Activated CD4-positive, alpha-beta memory T cell treated with anti-CD3 and anti-CD28 coated beads, Interleukin-2, amount 10 ng/mL, durations not matched to agents 7 days and 5 days (primary cell): ENCODE measurements around the gene SST. TPM values are rescaled to one million over a fixed set of nuclear protein-coding genes. Genes with fewer than 3 reads are reported as not detected.
"Not testable (repeated sequence)": the region's sequence is repeated elsewhere in the genome, so short reads cannot be mapped to it uniquely, and the experiment has no call there.

Source experiments
- CTCF ChIA-PET: fragments of 350-600 bp; sonication (Branson Sonifier 250); formaldehyde crosslinking; loops from one replicate; lab custom pipeline; 2021; ENCODE audit warnings: antibody characterized with exemption, inconsistent platforms; lab: Charles Lee
- POLR2A ChIA-PET: fragments of 350-600 bp; sonication (Branson Sonifier 250); formaldehyde crosslinking; loops from one replicate; lab custom pipeline; 2021; ENCODE audit warnings: antibody characterized with exemption; lab: Charles Lee
- DNase-seq: peaks from one replicate; pipeline ENCODE4 v3.0.0-alpha.2; 2020
- H3K27ac Mint-ChIP-seq: one replicate; pipeline ENCODE4 v1.8.0; 2021; ENCODE audit warnings: mild to moderate bottlenecking, mixed read lengths
- H3K27me3 Mint-ChIP-seq: one replicate; pipeline ENCODE4 v1.8.0; 2021; ENCODE audit warnings: mixed read lengths
- H3K36me3 Mint-ChIP-seq: one replicate; pipeline ENCODE4 v1.8.0; 2021; ENCODE audit warnings: low read depth, mixed read lengths
- H3K4me1 Mint-ChIP-seq: one replicate; pipeline ENCODE4 v1.8.0; 2021; ENCODE audit warnings: mixed read lengths
- H3K4me3 Mint-ChIP-seq: one replicate; pipeline ENCODE4 v1.8.0; 2021; ENCODE audit warnings: mild to moderate bottlenecking, mixed read lengths
- H3K9me3 Mint-ChIP-seq: one replicate; pipeline ENCODE4 v1.8.0; 2021; ENCODE audit warnings: mixed read lengths
- total RNA-seq, 2 experiments: library from RNA; stranded (reverse); gene quantifications; one replicate each; pipeline ENCODE4 v1.2.3, GENCODE V29; 2021

SST gene
- total RNA-seq, 2 experiments from 2014 or later = not detected

GRCh38 chr3:187698499-187699399, 28.6 kb upstream of the SST start:
- Mint-ChIP-seq H3K4me1 (no peaks in the 10 kb centered on the region), H3K27ac (no peak overlapping the region), H3K9me3 (no peaks in the 10 kb centered on the region), H3K36me3 (no peaks in the 10 kb centered on the region), H3K4me3 (no peak overlapping the region), H3K27me3 (peaks cover 24% of the 10 kb centered on the region)
- ChIA-PET POLR2A (no interaction called here), CTCF (no interaction called here)
- no peak for DNase-seq

- peaks cover 36% of the 10 kb centered on the region for H3K27me3 Mint-ChIP-seq
- no peaks in the 10 kb centered on the region for H3K9me3 Mint-ChIP-seq
- DNase-seq = no peak
- no peaks in the 10 kb centered on the region for H3K36me3 Mint-ChIP-seq
- H3K4me1 Mint-ChIP-seq = no peaks in the 10 kb centered on the region
- no peak overlapping the region for H3K27ac Mint-ChIP-seq
- CTCF ChIA-PET = interaction anchor here (2.3 kb wide), 1 partner anchor 16 kb away, joined by 9 read pairs; no protein-coding TSS in a partner anchor
- H3K4me3 Mint-ChIP-seq = no peak overlapping the region
- POLR2A ChIA-PET = no interaction called here
Measured at GRCh38 chr3:187696021-187696420, 25.8 kb upstream of the SST start.

- no peaks in the 10 kb centered on the region for H3K4me1 Mint-ChIP-seq
- ChIA-PET POLR2A (no interaction called here), CTCF (interaction anchor here (2.3 kb wide), 1 partner anchor 16 kb away, joined by 9 read pairs; no protein-coding TSS in a partner anchor)
- H3K9me3 Mint-ChIP-seq = no peaks in the 10 kb centered on the region
- no peaks in the 10 kb centered on the region for H3K36me3 Mint-ChIP-seq
- no peak for DNase-seq
- H3K4me3 Mint-ChIP-seq = no peak overlapping the region
- peaks cover 42% of the 10 kb centered on the region for H3K27me3 Mint-ChIP-seq
- H3K27ac Mint-ChIP-seq = no peak overlapping the region
Measured at GRCh38 chr3:187695449-187695848, 25.3 kb upstream of the SST start.

GRCh38 chr3:187694801-187695200, 24.6 kb upstream of the SST start:
- DNase-seq = no peak
- Mint-ChIP-seq H3K4me1 (no peaks in the 10 kb centered on the region), H3K9me3 (no peaks in the 10 kb centered on the region), H3K27ac (no peak overlapping the region), H3K4me3 (no peak overlapping the region), H3K36me3 (no peaks in the 10 kb centered on the region), H3K27me3 (peaks cover 46% of the 10 kb centered on the region)
- ChIA-PET CTCF (no interaction called here), POLR2A (no interaction called here)

- Mint-ChIP-seq H3K27ac (no peak overlapping the region), H3K4me3 (no peak overlapping the region), H3K9me3 (no peaks in the 10 kb centered on the region), H3K36me3 (no peaks in the 10 kb centered on the region), H3K4me1 (no peaks in the 10 kb centered on the region), H3K27me3 (peaks cover 53% of the 10 kb centered on the region)
- POLR2A ChIA-PET = no interaction called here
- DNase-seq = no peak
- CTCF ChIA-PET = interaction anchor here (1.6 to 1.9 kb wide), 2 partner anchors 14 to 22 kb away, joined by 5 to 7 read pairs; no protein-coding TSS in a partner anchor
Measured at GRCh38 chr3:187693431-187693830, 23.2 kb upstream of the SST start.

- Mint-ChIP-seq H3K27ac (no peak overlapping the region), H3K4me1 (no peaks in the 10 kb centered on the region), H3K36me3 (no peaks in the 10 kb centered on the region), H3K9me3 (no peaks in the 10 kb centered on the region), H3K4me3 (no peak overlapping the region), H3K27me3 (peaks cover 60% of the 10 kb centered on the region)
- no peak for DNase-seq
- ChIA-PET CTCF (interaction anchor here (1.1 to 1.3 kb wide), 2 partner anchors 10 to 370 kb away, joined by 3 to 4 read pairs; no protein-coding TSS in a partner anchor), POLR2A (no interaction called here)
Measured at GRCh38 chr3:187689984-187690383, 19.8 kb upstream of the SST start.

GRCh38 chr3:187686621-187687273, 16.6 kb upstream of the SST start:
- peaks cover 67% of the 10 kb centered on the region for H3K27me3 Mint-ChIP-seq
- ChIA-PET POLR2A (no interaction called here), CTCF (interaction anchor here (0.8 to 1.3 kb wide), 4 partner anchors 7 to 767 kb away, joined by 3 to 5 read pairs (median 4); no protein-coding TSS in a partner anchor)
- peaks cover 3% of the 10 kb centered on the region for H3K4me1 Mint-ChIP-seq
- no peak for DNase-seq
- H3K9me3 Mint-ChIP-seq = no peaks in the 10 kb centered on the region
- no peak overlapping the region for H3K27ac Mint-ChIP-seq
- no peaks in the 10 kb centered on the region for H3K36me3 Mint-ChIP-seq
- H3K4me3 Mint-ChIP-seq = no peak overlapping the region

GRCh38 chr3:187685948-187686347, 15.8 kb upstream of the SST start:
- Mint-ChIP-seq H3K27ac (no peak overlapping the region), H3K4me1 (peaks cover 3% of the 10 kb centered on the region)

GRCh38 chr3:187684880-187685279, 14.7 kb upstream of the SST start:
- no peaks in the 10 kb centered on the region for H3K36me3 Mint-ChIP-seq
- H3K4me3 Mint-ChIP-seq = no peak overlapping the region
- peaks cover 3% of the 10 kb centered on the region for H3K4me1 Mint-ChIP-seq
- no peak overlapping the region for H3K27ac Mint-ChIP-seq
- ChIA-PET CTCF (interaction anchor here (0.6 to 3.1 kb wide), 4 partner anchors 29 to 367 kb away, joined by 3 to 15 read pairs (median 3); no protein-coding TSS in a partner anchor), POLR2A (no interaction called here)
- peaks cover 58% of the 10 kb centered on the region for H3K27me3 Mint-ChIP-seq
- H3K9me3 Mint-ChIP-seq = no peaks in the 10 kb centered on the region
- DNase-seq = no peak

More at GRCh38 chr3:187685948-187686347, 15.8 kb upstream of the SST start:
- no peak for DNase-seq
- Mint-ChIP-seq H3K36me3 (no peaks in the 10 kb centered on the region), H3K27me3 (peaks cover 61% of the 10 kb centered on the region), H3K4me3 (no peak overlapping the region), H3K9me3 (no peaks in the 10 kb centered on the region)
- CTCF ChIA-PET = no interaction called here
- POLR2A ChIA-PET = no interaction called here

- CTCF ChIA-PET = interaction anchor here (0.6 to 3.1 kb wide), 4 partner anchors 29 to 367 kb away, joined by 3 to 15 read pairs (median 3); no protein-coding TSS in a partner anchor
- POLR2A ChIA-PET = no interaction called here
- Mint-ChIP-seq H3K27ac (no peak overlapping the region), H3K27me3 (peaks cover 58% of the 10 kb centered on the region), H3K9me3 (no peaks in the 10 kb centered on the region), H3K4me3 (no peak overlapping the region), H3K36me3 (no peaks in the 10 kb centered on the region), H3K4me1 (peaks cover 3% of the 10 kb centered on the region)
- DNase-seq = no peak
Measured at GRCh38 chr3:187684444-187684843, 14.2 kb upstream of the SST start.

- H3K4me3 Mint-ChIP-seq, H3K4me1 Mint-ChIP-seq, POLR2A ChIA-PET, H3K36me3 Mint-ChIP-seq, DNase-seq, H3K27ac Mint-ChIP-seq, H3K9me3 Mint-ChIP-seq: not testable (repeated sequence)
- peaks cover 59% of the 10 kb centered on the region for H3K27me3 Mint-ChIP-seq
- CTCF ChIA-PET = interaction anchor here (0.7 to 7.8 kb wide), 6 partner anchors 25 to 377 kb away, joined by 3 to 313 read pairs (median 5); no protein-coding TSS in a partner anchor
Measured at GRCh38 chr3:187681756-187682155, 11.6 kb upstream of the SST start.

- peaks cover 59% of the 10 kb centered on the region for H3K27me3 Mint-ChIP-seq
- CTCF ChIA-PET = interaction anchor here (0.6 to 7.8 kb wide), 59 partner anchors 8 to 567 kb away, joined by 3 to 313 read pairs (median 4); partner anchors contain the start of genes RTP2, RTP4 and SST
- DNase-seq = peak; percentile 68
- H3K4me1 Mint-ChIP-seq = peaks cover 2% of the 10 kb centered on the region
- POLR2A ChIA-PET = interaction anchor here (0.9 to 1.4 kb wide), 4 partner anchors 65 to 459 kb away, joined by 3 to 9 read pairs (median 3); no protein-coding TSS in a partner anchor
- no peak overlapping the region for H3K27ac Mint-ChIP-seq
- H3K9me3 Mint-ChIP-seq = no peaks in the 10 kb centered on the region
- H3K4me3 Mint-ChIP-seq = no peak overlapping the region
- H3K36me3 Mint-ChIP-seq = no peaks in the 10 kb centered on the region
Measured at GRCh38 chr3:187679638-187680396, 9.6 kb upstream of the SST start.
